Measurements from ENCODE around the gene MYO1E. TPM values are rescaled to one million over a fixed set of nuclear protein-coding genes. Genes with fewer than 3 reads are reported as not detected.

Gene MYO1E
- total RNA-seq, 1 donor from 2014 or later, result 23.6 TPM

DNA sequence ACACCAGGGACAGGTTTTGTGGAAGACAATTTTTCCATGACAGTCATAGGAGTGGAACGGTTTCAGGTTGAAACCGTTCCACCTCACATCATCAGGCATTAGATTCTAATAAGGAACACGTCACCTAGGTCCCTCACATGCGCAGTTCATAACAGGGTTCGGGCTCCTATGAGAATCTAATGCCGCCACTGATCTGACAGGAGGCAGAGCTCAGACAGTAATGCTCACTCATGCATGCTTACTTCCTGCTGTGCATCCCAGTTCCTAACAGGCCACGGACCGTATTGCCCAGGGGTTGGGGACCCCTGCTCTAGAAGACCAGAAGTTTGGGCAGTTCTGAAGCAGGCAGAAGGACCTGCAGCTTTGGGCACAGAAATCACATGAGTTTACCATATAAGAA is 61.5 kb downstream of the MYO1E start:
- no peak for DNase-seq
- peaks cover 53% of the 10 kb centered on the region for H3K4me1 ChIP-seq
- TF ChIP-seq CTCF (IDR thresholded peaks at IDR 0.05; ENCODE audit: borderline replicate concordance), result no peak
- no peaks in the 10 kb centered on the region for H3K36me3 ChIP-seq
- H3K27me3 ChIP-seq (ENCODE audit: low read depth), result no peaks in the 10 kb centered on the region
- no peaks in the 10 kb centered on the region for H3K9me3 ChIP-seq (replicated peaks)
- intact Hi-C loops (cut with micrococcal nuclease), result no loop called here
- H3K27ac ChIP-seq (replicated peaks), result no peak overlapping the region
- no peak overlapping the region for H3K4me3 ChIP-seq

GRCh38 chr15:59309405-59309804 is 63.3 kb downstream of the MYO1E start:
- H3K4me1 ChIP-seq, result peaks cover 46% of the 10 kb centered on the region

DNA sequence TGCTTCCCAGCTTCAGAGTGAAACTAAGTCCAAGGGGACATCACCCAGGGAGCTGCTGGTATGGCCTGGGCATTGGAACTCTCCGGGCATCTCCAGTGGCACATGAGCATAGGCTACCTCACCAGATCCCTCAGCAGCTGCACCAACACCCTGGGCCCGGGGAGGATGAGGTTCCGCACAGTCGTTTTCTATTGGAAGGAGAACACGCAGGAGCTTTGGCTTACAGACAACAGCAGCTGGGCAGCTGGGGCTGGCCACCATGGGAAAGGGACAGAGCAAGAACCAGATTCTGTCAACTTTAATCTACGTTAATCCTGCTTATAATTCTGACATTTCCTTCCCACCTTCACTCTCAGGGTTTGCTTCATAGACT is 65.5 kb downstream of the MYO1E start:
- intact Hi-C loops (cut with micrococcal nuclease), result no loop called here
- H3K9me3 ChIP-seq (replicated peaks), result no peaks in the 10 kb centered on the region
- no peak overlapping the region for H3K27ac ChIP-seq (replicated peaks)

More at GRCh38 chr15:59309405-59309804, 63.3 kb downstream of the MYO1E start:
- H3K4me3 ChIP-seq, result no peak overlapping the region
- no peak for DNase-seq
- no peaks in the 10 kb centered on the region for H3K36me3 ChIP-seq
- no peak overlapping the region for H3K27ac ChIP-seq (replicated peaks)
- no peak for TF ChIP-seq CTCF (IDR thresholded peaks at IDR 0.05; ENCODE audit: borderline replicate concordance)
- H3K27me3 ChIP-seq (ENCODE audit: low read depth), result no peaks in the 10 kb centered on the region
- no peaks in the 10 kb centered on the region for H3K9me3 ChIP-seq (replicated peaks)
- intact Hi-C loops (cut with micrococcal nuclease), result no loop called here

GRCh38 chr15:59306520-59307164 is 66.0 kb downstream of the MYO1E start:
- H3K4me1 ChIP-seq, result peaks cover 28% of the 10 kb centered on the region
- H3K36me3 ChIP-seq, result no peaks in the 10 kb centered on the region
- no peaks in the 10 kb centered on the region for H3K27me3 ChIP-seq (ENCODE audit: low read depth)
- no peak overlapping the region for H3K4me3 ChIP-seq
- no peak overlapping the region for H3K27ac ChIP-seq (replicated peaks)
- no peaks in the 10 kb centered on the region for H3K9me3 ChIP-seq (replicated peaks)
- no peak for DNase-seq
- TF ChIP-seq CTCF (IDR thresholded peaks at IDR 0.05; ENCODE audit: borderline replicate concordance), result no peak
- intact Hi-C loops (cut with micrococcal nuclease), result no loop called here

More for the DNA sequence above, 65.5 kb downstream of the MYO1E start:
- Histone ChIP-seq H3K4me3 (no peak overlapping the region), H3K4me1 (peaks cover 31% of the 10 kb centered on the region), H3K27me3 (ENCODE audit: low read depth) (no peaks in the 10 kb centered on the region), H3K36me3 (no peaks in the 10 kb centered on the region)
- no peak for TF ChIP-seq CTCF (IDR thresholded peaks at IDR 0.05; ENCODE audit: borderline replicate concordance)
- DNase-seq, result no peak

GRCh38 chr15:59304807-59305206 is 67.9 kb downstream of the MYO1E start:
- Histone ChIP-seq H3K9me3 (replicated peaks) (no peaks in the 10 kb centered on the region), H3K27ac (replicated peaks) (no peak overlapping the region), H3K27me3 (ENCODE audit: low read depth) (no peaks in the 10 kb centered on the region), H3K36me3 (no peaks in the 10 kb centered on the region), H3K4me1 (peaks cover 40% of the 10 kb centered on the region), H3K4me3 (no peak overlapping the region)
- no peak for TF ChIP-seq CTCF (IDR thresholded peaks at IDR 0.05; ENCODE audit: borderline replicate concordance)
- DNase-seq, result no peak
- intact Hi-C loops (cut with micrococcal nuclease), result no loop called here
